Glomerular visceral epithelial cell (primary cell): Measurements from ENCODE around the gene TRPV3.
"Not testable (repeated sequence)": the region's sequence is repeated elsewhere in the genome, so short reads cannot be mapped to it uniquely, and the experiment has no call there.

ENCODE experiments used
- DNase-seq: peaks from one replicate; pipeline ENCODE4 v3.0.0-alpha.2; 2016; ENCODE audit errors: extremely low spot score

The TRPV3 gene

DNA sequence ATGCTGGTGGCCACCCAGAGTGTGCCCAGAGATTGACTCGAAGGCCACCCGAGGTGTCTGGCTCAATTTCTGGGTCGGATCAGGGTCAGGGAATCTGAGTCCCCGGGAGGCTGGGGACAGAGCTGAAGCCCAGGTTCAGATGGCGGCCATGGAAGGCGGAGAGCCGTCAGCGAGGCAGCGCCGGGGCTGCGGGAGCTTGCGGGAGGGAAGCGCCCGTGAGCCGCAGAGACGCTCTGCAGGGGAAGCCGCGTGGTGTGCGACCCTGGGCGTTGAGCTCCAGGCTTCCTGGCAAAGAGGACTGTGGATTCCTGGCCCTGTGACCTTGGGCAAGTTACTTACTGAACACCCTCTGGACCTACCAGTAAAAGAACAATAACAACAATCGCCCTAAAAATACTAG is 85.5 kb downstream of the TRPV3 start:
- DNase-seq, result no peak

- no peak for DNase-seq
Observed at GRCh38 chr17:3471599-3471998, 86.0 kb downstream of the TRPV3 start, which contains the start of gene SPATA22. SPATA22 (minus strand) TSS chr17:3471819; CDS start chr17:3469325, 2,494 bp downstream.

GRCh38 chr17:3469529-3469928 is 88.1 kb downstream of the TRPV3 start:
- DNase-seq, result no peak

- not testable (repeated sequence) for DNase-seq
Observed at GRCh38 chr17:3466355-3466754, 91.3 kb downstream of the TRPV3 start.
